ENCODE measurements around the gene OBSCN.

The OBSCN gene

DNA sequence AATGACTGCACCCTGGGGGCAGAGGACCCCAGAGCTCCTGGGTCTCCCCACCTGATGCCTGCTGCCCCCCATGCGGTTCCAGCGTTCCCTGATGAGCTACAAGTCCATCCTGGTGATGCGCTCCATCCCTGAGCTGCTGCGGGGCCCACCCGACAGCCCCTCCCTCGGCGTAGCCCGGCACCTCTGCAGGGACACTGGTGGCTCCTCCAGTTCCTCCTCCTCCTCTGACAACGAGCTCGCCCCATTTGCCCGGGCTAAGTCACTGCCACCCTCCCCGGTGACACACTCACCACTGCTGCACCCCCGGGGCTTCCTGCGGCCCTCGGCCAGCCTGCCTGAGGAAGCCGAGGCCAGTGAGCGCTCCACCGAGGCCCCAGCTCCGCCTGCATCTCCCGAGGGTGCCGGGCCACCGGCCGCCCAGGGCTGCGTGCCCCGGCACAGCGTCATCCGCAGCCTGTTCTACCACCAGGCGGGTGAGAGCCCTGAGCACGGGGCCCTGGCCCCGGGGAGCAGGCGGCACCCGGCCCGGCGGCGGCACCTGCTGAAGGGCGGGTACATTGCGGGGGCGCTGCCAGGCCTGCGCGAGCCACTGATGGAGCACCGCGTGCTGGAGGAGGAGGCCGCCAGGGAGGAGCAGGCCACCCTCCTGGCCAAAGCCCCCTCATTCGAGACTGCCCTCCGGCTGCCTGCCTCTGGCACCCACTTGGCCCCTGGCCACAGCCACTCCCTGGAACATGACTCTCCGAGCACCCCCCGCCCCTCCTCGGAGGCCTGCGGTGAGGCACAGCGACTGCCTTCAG is 163.3 kb downstream of the OBSCN start:
- no peak for DNase-seq

DNA sequence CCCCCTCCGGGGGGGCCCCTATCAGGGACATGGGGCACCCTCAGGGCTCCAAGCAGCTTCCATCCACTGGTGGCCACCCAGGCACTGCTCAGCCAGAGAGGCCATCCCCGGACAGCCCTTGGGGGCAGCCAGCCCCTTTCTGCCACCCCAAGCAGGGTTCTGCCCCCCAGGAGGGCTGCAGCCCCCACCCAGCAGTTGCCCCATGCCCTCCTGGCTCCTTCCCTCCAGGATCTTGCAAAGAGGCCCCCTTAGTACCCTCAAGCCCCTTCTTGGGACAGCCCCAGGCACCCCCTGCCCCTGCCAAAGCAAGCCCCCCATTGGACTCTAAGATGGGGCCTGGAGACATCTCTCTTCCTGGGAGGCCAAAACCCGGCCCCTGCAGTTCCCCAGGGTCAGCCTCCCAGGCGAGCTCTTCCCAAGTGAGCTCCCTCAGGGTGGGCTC is 163.9 kb downstream of the OBSCN start:
- no peak for DNase-seq

GRCh38 chr1:228372183-228373003 is 164.5 kb downstream of the OBSCN start:
- no peak for DNase-seq

DNA sequence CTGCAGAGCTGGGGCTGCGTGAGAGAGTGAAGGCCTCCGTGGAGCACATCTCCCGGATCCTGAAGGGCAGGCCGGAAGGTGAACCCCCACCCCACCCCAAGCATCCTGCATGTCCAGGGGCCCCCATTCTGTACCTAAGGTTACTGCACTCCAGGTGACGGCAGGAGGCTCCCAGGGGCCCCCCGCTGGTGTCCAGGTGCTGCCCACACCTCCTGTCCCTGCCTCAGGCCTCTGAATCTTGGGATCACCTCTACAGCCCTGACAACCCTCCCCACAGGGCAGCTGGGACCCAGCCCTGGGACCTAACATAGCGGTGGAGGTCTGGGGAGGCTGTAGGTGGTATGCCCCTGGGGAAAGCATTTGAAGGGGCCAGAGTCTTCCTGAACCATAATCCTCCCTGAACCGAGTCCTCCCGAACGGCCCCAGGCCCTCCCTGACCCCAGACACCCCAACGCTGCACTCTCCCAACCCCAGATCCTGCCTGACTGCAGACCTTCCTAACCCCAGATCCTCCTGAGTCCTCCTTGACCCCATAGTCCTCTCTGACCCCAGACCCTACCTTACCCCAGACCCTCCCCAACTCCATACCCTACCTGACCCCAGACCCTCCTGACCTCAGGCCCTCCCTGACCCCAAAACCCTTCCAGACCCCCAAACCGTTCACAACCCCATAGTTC is 165.3 kb downstream of the OBSCN start:
- no peak for DNase-seq

DNA sequence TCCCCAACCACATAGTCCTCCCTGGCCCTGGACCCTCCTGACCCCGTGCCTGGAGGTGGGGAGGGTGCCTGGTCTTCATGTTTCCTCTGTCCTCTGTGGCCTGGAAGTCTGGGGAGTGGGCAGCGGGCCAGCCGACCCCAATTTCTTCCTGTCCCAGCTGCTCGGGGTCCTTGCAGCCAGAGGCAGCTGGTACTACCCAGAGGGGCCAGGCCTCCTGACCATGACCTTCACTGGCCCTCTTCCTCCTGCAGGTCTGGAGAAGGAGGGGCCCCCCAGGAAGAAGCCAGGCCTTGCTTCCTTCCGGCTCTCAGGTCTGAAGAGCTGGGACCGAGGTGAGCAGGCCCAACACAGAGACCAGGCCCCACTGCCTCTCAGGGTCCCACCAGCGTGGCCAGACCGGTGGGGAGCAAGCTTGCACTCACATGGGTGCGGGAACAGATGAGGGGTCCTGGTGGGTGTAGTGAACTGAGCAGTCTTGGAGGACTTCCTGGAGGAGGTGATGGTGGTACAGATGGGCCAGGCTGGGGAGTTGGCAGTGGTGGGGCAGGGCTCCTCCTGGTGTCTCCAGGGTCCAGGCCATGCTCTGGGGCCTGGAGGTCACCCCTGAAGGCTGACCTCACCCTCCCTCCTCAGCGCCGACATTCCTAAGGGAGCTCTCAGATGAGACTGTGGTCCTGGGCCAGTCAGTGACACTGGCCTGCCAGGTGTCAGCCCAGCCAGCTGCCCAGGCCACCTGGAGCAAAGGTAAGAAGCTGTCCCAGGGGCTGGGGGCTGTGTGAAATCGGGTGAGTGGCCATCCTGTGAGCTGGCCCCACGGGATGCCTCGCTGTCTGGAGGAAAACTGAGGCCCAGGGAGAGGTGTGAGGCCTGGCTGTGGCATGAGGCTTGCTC is 166.1 kb downstream of the OBSCN start:
- DNase-seq, result no peak

DNA sequence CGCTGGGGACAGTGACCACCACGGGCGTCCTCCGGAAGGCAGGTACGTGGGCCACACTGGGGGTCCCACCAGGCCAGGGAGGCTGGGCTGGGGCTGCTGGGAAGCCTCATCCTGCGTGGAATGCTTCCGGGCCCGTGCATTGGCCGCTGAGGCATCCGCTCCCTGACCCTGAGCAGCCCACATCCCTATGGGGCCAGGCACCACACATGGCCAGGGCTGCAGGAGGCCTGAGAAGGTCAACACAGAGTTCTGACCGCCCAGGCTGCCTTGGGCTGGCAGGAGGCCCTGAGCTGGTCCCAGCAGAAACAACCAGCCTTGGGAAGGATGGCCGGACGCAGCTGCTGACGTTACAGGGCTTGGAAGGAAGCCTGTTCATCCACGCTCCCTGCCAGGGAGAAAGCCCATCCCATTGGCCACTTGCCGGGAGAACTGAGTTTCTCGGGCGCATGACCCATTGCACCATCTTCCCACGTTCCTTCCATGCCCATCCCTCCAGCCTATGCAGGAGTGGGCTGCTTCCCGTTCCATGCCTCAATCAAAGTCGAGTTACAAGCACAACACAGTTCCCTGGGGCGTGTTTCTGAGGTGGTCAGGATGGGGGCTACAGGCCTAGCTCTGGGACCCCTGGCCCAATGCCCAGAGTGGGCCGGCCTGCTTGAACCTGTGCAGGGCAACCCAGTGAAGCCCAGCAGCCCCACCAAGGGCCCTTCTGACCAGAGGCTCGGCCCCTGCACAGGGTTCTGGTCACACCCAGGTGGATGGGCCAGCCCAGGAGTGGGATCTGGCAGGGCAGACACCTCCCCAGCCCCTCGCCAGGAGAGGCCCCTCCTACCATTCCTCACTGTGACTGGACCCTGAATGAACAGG is 167.1 kb downstream of the OBSCN start:
- DNase-seq, result no peak

DNA sequence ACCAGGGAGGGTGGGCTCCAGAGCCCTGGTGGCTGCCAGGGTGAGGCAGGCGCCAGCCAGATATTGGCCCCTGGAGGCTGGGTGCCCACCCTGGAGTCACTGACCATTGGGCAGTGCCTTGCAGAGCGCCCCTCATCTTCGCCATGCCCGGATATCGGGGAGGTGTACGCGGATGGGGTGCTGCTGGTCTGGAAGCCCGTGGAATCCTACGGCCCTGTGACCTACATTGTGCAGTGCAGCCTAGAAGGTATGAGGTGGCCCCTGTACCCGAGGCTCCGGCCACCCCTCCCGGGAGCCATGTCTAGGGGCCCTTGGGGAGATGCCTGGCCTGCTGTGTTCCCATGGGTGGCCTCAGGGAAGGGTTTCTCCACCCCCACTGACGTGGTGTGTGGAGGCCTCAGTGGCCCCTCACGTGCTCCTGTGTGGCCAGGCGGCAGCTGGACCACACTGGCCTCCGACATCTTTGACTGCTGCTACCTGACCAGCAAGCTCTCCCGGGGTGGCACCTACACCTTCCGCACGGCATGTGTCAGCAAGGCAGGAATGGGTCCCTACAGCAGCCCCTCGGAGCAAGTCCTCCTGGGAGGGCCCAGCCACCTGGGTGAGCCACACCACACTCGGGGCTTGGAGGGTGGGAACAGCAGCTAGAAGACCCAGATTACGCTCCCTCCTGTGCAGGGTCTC is 167.9 kb downstream of the OBSCN start:
- no peak for DNase-seq

GRCh38 chr1:228376262-228376628 is 168.4 kb downstream of the OBSCN start:
- no peak for DNase-seq

DNA sequence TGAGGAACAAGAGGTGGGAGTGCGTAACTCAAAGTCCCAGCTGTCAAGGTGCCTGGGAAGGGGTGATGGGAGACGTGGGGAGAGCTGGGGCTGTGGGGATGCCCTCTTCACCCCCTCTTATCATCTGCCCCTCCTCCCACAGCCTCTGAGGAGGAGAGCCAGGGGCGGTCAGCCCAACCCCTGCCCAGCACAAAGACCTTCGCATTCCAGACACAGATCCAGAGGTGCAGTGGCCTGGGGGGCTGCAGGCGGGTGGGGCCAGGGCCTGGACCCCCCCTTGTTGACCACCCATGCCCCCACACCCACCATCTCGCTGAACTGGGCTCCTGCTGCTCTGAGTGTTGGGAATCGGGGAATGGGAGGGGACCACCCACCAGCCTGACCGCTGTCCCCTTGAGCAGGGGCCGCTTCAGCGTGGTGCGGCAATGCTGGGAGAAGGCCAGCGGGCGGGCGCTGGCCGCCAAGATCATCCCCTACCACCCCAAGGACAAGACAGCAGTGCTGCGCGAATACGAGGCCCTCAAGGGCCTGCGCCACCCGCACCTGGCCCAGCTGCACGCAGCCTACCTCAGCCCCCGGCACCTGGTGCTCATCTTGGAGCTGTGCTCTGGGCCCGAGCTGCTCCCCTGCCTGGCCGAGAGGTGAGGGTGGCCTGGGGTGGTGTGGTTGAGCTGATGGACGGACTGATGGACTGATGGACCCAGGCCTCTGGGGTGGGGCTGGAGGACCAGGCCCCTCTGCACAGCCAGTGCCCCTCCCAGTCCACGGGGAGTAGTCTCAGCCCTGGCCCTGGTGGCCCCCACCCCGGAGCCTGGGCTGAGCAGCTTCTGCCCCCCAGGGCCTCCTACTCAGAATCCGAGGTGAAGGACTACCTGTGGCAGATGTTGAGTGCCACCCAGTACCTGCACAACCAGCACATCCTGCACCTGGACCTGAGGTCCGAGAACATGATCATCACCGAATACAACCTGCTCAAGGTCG is 169.1 kb downstream of the OBSCN start:
- DNase-seq, result no peak

DNA sequence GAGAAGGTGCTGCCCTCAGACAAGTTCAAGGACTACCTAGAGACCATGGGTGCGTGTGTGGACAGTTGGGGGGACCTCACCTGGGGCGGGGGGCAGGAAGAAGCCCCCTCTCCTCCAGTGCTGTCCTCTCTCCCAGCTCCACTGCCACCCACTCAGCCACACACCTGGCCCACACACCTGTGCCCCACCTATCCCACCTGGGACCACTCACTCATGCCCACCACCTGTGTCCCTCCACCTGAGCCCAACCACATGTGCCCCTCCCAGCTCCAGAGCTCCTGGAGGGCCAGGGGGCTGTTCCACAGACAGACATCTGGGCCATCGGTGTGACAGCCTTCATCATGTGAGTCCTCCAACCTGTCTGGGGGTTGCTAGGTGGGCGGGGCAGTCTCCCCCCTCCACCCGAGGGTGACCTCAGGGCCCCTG is 169.8 kb downstream of the OBSCN start:
- DNase-seq, result no peak

DNA sequence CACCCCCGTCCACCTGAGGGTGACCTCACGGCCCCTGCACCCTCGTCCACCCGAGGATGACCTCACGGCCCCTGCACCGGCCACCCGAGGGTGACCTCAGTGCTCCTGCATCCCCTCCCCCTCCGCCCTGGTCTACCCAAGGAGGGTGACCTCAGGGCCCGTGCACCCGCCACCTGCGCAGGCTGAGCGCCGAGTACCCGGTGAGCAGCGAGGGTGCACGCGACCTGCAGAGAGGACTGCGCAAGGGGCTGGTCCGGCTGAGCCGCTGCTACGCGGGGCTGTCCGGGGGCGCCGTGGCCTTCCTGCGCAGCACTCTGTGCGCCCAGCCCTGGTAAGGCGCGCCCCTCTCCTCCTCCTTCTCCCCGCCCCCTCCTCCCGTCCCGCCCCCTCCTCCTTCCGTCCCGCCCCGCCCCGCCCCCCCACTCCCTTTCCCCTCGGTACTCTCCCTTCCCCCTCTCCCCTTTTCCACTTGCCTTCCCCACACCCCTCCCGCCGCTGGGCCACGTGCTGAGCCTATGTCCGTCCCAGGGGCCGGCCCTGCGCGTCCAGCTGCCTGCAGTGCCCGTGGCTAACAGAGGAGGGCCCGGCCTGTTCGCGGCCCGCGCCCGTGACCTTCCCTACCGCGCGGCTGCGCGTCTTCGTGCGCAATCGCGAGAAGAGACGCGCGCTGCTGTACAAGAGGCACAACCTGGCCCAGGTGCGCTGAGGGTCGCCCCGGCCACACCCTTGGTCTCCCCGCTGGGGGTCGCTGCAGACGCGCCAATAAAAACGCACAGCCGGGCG is 170.4 kb downstream of the OBSCN start:
- peak; percentile 57 to 73 for DNase-seq

DNA sequence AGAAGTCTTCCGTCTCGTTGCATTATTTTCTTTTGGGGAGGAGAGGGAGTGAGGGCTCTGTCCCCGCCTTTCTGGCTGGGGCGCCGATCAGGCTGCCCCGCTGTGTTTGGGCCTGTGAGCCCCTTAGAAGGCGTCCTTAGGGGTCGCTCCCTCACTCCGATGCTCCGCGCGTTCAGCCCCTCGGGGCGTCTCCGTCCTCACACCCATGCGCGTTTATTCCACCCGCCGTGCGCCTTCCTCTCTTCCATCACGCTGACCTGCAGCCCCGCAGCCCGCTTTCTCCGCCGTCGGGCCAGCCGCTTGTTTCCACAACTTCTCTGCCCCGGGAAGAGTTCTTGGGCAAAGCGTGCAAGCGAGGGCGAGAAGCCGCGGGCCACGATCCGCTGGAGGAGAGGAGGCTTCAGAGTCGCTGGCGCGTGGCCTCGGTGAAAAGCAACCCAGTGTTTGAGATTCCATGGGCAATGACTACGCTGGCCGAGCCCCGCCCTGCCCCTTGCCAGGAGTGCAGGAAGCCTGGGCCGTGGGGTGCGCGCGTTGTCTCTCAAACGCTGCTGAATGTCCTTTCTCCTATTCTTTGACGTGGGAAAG is 171.1 kb downstream of the OBSCN start:
- DNase-seq, result peak in 1 of 2 experiments; percentile 43

DNA sequence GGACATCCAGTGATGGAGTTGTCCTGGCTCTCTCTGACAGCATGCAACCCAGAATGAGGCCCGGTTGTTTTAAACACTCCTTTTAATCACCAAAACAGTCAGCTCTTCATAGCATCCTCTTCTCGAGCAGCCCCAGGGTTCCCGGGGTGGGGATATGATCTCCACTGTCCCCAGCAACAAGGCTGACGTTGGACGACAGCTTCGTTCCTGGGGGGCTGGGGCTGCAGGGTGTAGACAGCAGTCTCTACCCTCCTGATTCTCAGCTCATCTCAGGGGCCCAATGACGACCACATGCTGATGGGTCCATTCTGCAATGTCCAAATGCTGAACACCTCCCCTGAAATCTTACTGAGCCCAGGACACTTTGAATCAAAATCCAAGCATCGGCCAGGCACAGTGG is 171.8 kb downstream of the OBSCN start:
- no peak for DNase-seq

DNA sequence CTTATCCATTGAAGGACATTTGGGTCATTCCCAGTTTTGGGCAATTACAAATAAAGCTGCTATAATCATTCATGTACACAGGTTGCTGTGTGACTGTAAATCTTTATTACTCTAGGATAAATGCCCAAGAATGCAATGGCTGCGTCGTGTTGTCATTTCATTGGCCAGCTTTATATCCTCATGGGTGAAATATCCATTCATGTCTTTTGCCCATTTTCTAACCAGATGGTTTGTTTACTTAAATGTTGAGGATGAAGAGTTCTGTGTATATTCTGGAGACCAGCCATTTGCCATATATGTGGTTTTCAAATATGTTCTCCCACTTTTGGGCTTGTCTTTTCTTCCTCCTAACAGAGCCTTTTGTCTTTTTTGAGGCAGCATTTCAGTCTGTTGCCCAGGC is 173.5 kb downstream of the OBSCN start:
- no peak for DNase-seq

DNA sequence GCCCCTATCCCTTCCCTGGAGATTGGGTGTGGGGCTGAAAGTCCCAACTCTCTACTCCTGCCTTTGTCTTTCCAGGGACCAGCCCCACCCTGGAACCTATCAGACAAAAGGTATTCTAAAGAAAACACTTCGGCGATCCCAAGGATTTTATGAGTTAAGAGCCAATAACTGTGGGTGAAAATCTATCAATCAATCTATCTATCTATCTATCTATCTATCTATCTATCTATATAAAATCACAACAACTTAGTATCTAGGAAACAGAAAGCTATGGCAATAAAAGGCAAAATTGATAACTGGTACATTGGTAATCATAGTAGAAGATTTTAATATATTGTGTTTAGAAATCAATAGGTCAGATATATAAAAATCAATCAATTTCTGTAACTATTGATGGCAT is 175.9 kb downstream of the OBSCN start:
- DNase-seq, result no peak

- no peak for DNase-seq
Measured at GRCh38 chr1:228385232-228385631, 177.4 kb downstream of the OBSCN start.

DNA sequence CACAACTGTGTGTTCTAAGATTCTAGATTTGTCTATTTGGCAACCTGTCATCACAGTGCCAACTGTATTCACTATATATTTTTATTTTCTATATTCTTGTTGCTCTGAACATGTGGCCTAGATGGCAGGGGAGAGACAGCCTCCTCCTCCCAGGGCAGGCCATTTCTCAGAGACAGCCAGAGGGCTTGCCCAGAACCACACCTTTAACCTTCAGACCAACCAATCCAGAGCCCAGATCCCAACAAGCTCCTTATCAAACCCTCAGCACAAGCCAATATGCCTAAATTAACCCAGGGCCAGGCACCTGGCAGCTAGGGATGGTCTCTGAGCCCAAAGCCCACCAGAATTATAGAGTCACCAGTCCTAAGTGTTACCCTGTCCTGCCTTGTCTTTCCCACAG is 179.5 kb downstream of the OBSCN start:
- DNase-seq, result no peak

DNA sequence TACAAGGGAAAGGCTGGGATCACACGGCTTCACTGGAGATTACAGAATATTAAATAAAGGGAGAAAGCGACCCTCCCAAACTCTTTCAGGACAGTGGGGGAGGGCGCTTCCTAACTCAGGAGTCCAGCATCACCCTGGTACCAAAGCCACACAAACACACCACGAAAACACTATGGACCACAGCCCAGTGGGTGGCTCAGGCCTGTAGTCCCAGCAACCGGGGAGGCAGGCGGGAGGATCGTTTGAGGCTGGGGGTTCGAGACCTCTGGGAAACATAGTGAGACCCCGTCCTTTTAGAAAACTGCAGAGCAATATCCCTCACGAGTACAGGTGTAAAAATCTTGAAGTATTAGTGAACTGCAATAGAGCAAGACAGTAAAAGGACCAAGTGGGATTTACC is 182.8 kb downstream of the OBSCN start:
- DNase-seq, result no peak
